ENCODE data around the gene TNIK. TPM values are rescaled to one million over a fixed set of nuclear protein-coding genes. Genes with fewer than 3 reads are reported as not detected.

The TNIK gene
- total and polyA plus RNA-seq, 2 experiments from 2014 or later, result 7.4 to 13.8 TPM

- DNase-seq (ENCODE audit: low spot score), result no peak
- H3K27ac ChIP-seq, result no peak overlapping the region
- TF ChIP-seq CTCF (IDR thresholded peaks at IDR 0.05; ENCODE audit: poor library complexity) (no peak), EZH2 (IDR thresholded peaks at IDR 0.05; ENCODE audit: borderline replicate concordance) (no peak), EZH2phosphoT487 (IDR thresholded peaks at IDR 0.05; ENCODE audit: low read depth, severe bottlenecking, unreplicated experiment) (no peak)
- no peak overlapping the region for H2AFZ ChIP-seq
- H3K4me2 ChIP-seq, result no peak overlapping the region
- no peaks in the 10 kb centered on the region for H3K79me2 ChIP-seq
- H3K36me3 ChIP-seq (replicated peaks; ENCODE audit: insufficient read depth, low read depth), result no peaks in the 10 kb centered on the region
- H3K27me3 ChIP-seq, result no peaks in the 10 kb centered on the region
- H3K4me3 ChIP-seq, result no peak overlapping the region
- H3K9me2 ChIP-seq (replicated peaks; ENCODE audit: insufficient read depth), result no peaks in the 10 kb centered on the region
- WGBS (ENCODE audit: low lambda C conversion rate, missing lambda C conversion rate), result 79% methylated on average over 2 of the region's 2 CpGs
- peaks cover 14% of the 10 kb centered on the region for H3K4me1 ChIP-seq (ENCODE audit: insufficient read depth)
- H3K9me3 ChIP-seq (ENCODE audit: low read depth), result no peaks in the 10 kb centered on the region
- no peaks in the 10 kb centered on the region for H4K20me1 ChIP-seq (ENCODE audit: insufficient read depth, poor library complexity, severe bottlenecking)
These were observed 282.7 kb downstream of the TNIK start for GRCh38 chr3:171177553-171177952.

GRCh38 chr3:171177056-171177455 lies 283.1 kb downstream of the TNIK start:
- Histone ChIP-seq H3K4me1 (ENCODE audit: insufficient read depth) (peaks cover 14% of the 10 kb centered on the region), H3K36me3 (replicated peaks; ENCODE audit: insufficient read depth, low read depth) (no peaks in the 10 kb centered on the region), H3K9me2 (replicated peaks; ENCODE audit: insufficient read depth) (no peaks in the 10 kb centered on the region), H2AFZ (no peak overlapping the region), H3K79me2 (no peaks in the 10 kb centered on the region), H3K27ac (no peak overlapping the region), H3K9me3 (ENCODE audit: low read depth) (no peaks in the 10 kb centered on the region), H3K27me3 (no peaks in the 10 kb centered on the region), H3K4me3 (no peak overlapping the region), H4K20me1 (ENCODE audit: insufficient read depth, poor library complexity, severe bottlenecking) (no peaks in the 10 kb centered on the region), H3K4me2 (no peak overlapping the region)
- 90% methylated on average over 3 of the region's 3 CpGs for WGBS (ENCODE audit: low lambda C conversion rate, missing lambda C conversion rate)
- no peak for DNase-seq (ENCODE audit: low spot score)
- TF ChIP-seq CTCF (IDR thresholded peaks at IDR 0.05; ENCODE audit: poor library complexity), result no peak
- TF ChIP-seq EZH2phosphoT487 (IDR thresholded peaks at IDR 0.05; ENCODE audit: low read depth, severe bottlenecking, unreplicated experiment), result no peak
- TF ChIP-seq EZH2 (IDR thresholded peaks at IDR 0.05; ENCODE audit: borderline replicate concordance), result no peak

GRCh38 chr3:171176244-171176933 lies 283.8 kb downstream of the TNIK start:
- no peaks in the 10 kb centered on the region for H3K79me2 ChIP-seq
- peaks cover 15% of the 10 kb centered on the region for H3K4me1 ChIP-seq (ENCODE audit: insufficient read depth)
- TF ChIP-seq EZH2 (IDR thresholded peaks at IDR 0.05; ENCODE audit: borderline replicate concordance) (no peak), CTCF (IDR thresholded peaks at IDR 0.05; ENCODE audit: poor library complexity) (no peak), EZH2phosphoT487 (IDR thresholded peaks at IDR 0.05; ENCODE audit: low read depth, severe bottlenecking, unreplicated experiment) (no peak)
- WGBS (ENCODE audit: low lambda C conversion rate, missing lambda C conversion rate), result 83% methylated on average over 5 of the region's 5 CpGs
- H3K9me2 ChIP-seq (replicated peaks; ENCODE audit: insufficient read depth), result no peaks in the 10 kb centered on the region
- no peaks in the 10 kb centered on the region for H3K27me3 ChIP-seq
- no peaks in the 10 kb centered on the region for H3K9me3 ChIP-seq (ENCODE audit: low read depth)
- no peaks in the 10 kb centered on the region for H3K36me3 ChIP-seq (replicated peaks; ENCODE audit: insufficient read depth, low read depth)
- no peak for DNase-seq (ENCODE audit: low spot score)
- H3K4me2 ChIP-seq, result peak overlapping the region; percentile 30
- H3K27ac ChIP-seq, result no peak overlapping the region
- no peaks in the 10 kb centered on the region for H4K20me1 ChIP-seq (ENCODE audit: insufficient read depth, poor library complexity, severe bottlenecking)
- H2AFZ ChIP-seq, result no peak overlapping the region
- H3K4me3 ChIP-seq, result no peak overlapping the region

Data from hepatocyte (in vitro differentiated cells).